Measurements from ENCODE around the gene PCDHA6.

- TF ChIP-seq POLR2A (IDR thresholded peaks at IDR 0.05) (no peak), CTCF (IDR thresholded peaks at IDR 0.05) (no peak)
Observed at GRCh38 chr5:140785905-140786686, 41.7 kb upstream of the PCDHA6 start, which contains the start of gene PCDHA1.
